Stimulated activated CD8-positive, alpha-beta memory T cell treated with anti-CD3 and anti-CD28 coated beads, Interleukin-7, amount 100 ng/mL, for 1 hour (primary cell): ENCODE data around the gene KCNIP2.
"Not testable (repeated sequence)": the region's sequence is repeated elsewhere in the genome, so short reads cannot be mapped to it uniquely, and the experiment has no call there.

ENCODE experiments used
- DNase-seq, 2 donors: peaks; one replicate each; pipeline ENCODE4 v3.0.0-alpha.2; 2020; ENCODE audit warnings: low read depth in 2 of 2

KCNIP2 gene

DNA sequence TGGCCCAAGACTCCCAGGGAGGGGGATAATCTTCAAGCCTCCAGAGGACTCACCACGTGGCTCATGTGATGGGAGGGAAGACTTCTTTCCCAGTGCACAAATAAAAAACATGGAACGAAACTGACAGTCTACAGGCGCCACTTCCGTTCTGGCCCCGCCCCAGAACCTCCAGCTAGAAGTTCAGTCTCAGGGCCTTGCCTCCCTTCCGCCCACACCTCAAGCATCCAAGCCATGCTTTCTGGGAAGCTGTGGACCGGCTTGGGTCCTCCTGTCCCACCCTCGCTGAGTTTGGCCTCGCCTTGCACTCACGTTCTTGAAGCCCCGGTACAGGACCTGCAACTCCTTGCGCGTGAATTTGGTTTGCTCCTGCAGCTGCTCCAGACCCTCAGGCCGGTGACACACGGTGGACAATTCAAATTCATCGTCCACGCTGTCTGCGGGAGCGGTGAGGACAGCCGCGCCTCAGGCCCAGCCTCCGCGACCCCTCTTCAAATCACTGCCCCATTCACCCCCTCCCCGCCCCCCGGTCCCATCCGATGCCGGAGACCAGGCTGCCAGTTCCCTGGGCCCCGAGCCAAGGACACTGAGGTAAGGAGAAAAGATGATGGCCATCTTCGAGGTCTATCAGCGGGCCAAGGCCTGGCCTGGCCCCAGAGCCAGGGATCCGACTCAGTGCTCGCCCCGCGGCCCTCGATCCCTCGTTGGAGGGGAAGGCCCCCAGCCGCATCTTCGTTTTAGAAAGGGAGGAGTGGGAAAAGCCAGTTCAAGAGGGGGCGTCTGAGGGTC is 14.6 kb downstream of the KCNIP2 start:
- no peak for DNase-seq

- no peak for DNase-seq
These were observed 15.5 kb downstream of the KCNIP2 start for GRCh38 chr10:101827919-101828600.

DNA sequence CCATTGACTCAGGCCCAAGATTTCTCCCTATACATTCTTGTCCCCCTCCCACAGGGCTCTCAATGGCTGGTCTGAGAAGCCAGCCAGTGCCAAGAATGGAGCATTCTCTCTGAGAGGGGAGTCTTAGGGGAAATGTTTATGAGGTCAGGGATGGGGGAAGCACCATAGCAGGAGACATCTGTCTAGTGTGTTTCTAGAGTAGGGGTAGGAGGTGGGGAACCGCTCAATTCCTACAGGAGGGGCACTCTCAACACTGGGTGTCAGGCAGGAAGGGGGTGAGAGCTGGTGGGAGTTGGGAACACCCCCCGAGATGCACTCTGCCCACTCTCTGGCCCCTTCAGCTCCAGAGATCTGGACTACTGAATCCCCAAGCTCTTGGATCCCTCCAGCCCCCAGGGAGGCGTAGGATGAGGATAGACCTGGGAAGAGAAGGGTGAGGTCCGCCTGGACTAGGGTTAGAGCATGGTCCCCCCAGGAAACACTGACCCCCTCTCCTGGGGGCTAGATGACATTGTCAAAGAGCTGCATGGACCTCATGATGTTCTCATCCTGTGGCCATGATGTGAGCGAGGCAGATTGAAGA is 16.7 kb downstream of the KCNIP2 start:
- no peak for DNase-seq

GRCh38 chr10:101824736-101825135 is 18.9 kb downstream of the KCNIP2 start:
- no peak for DNase-seq

DNA sequence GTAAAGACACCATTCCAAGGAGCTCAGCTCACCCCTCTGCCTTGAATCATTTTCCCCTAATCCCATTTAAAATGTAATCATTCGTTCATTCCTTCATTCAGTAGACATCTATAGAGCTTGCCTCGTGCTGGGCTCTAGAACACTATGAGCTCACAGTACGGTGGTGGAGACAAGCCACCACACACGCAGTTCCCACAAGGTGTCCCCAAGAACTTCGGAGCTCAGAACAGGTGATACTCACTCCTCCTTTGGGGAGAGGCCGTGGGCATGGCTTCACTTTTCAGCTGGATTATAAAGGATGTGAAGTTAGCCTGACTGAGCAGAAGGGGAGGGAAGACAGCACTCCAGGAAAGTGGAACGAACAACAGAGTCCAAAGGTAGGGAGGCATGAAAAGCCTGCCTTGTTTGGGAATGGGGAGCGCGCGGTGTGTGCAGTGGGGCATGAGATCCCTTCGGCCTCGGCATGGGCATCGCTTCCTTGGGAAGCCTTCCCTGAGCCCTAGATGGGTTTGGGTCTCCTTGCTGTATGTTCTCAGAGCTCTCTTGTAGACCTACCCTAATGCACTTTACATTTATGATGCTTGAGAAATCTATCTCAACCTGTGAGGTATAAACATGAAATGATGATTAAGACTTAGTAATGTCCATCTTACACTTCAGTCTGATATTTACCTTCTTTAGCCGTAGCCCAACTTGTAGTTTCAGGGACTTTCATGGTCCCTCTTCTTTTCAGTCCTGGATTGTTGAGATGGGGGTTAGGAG is 24.5 kb downstream of the KCNIP2 start:
- DNase-seq, result no peak

DNA sequence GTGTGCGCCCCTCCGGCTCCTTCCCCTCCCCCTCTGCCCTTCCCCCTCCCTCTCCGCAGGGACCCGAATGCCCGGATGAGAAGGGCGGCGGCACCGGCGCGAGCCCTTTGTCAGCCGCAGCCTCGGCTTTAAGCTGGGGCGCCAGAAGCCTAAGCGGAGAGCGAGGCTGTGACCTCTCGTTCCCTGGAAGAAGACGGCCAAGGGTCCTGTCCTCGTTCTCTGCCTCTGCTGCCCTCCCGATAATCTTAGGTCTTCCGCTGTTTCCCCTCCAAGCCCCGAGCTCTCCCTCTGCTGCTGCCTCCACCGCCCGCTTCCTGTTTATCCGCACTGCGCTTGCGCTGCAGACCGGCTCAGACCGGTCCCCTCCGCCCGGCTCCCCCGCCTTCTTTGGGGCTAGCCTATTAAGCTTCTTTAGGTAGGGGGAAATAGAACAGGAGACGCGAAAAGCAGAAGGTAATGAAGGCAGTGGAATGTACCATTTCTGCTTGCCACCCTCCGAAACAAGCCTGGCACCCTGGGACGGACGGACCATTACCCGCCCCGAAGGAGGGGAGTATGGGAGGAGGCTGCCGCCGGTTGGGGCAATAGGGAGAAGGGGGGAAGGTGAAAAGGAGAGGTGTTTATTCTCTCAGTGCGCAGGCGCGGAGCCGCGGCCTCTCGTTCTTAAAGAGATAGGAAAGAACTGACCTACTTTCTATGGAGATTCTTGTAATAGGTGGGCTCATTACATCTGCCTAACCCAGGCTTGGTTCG is 25.3 kb downstream of the KCNIP2 start, which contains the start of gene OGA:
TSS of gene OGA (minus strand) at position 326 of the 753 bp plus-strand sequence. CDS start 422 bp downstream, outside the sequence.
- peak; percentile 89 to 96 for DNase-seq

- DNase-seq, result no peak
These were observed 26.1 kb downstream of the KCNIP2 start for GRCh38 chr10:101817337-101818118.

DNA sequence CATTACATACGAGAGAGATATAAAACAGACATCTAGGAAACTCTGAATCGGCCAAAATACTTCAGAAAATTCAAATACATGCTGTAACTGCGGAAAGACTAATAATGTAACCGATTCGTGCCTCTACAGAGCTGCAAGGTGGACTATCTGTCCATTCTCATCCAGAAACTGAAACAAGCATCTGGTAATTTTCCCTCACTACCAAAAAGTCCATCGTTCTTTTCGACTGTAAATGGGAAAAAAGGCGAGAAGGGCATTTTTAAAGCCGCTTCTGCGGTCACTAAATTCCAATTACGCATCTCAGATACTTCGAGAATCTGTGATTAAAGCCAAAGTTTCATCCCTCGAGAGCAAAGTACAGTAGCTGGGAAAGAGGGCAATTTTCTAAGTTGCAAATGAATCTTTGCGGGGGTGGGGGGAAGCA is 26.7 kb downstream of the KCNIP2 start:
- no peak for DNase-seq

DNA sequence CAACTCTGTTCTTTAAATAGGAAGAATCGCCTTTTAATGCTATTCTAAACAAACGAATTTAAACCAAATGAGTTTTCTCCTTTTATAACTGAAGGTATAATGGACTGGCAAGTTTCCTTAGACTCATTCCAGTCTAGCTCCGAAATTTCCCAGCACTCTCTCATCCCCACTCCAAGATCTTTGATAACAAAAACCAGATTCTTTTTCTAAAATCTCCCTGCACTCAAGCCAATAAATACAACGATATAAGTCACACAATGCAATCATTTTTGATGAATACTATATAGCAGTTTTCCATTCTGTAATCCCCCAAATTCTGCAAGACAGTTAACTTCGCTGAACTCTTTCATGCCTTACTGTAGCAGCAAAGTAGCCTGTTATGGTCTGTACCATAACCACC is 27.2 kb downstream of the KCNIP2 start:
- DNase-seq, result no peak

DNA sequence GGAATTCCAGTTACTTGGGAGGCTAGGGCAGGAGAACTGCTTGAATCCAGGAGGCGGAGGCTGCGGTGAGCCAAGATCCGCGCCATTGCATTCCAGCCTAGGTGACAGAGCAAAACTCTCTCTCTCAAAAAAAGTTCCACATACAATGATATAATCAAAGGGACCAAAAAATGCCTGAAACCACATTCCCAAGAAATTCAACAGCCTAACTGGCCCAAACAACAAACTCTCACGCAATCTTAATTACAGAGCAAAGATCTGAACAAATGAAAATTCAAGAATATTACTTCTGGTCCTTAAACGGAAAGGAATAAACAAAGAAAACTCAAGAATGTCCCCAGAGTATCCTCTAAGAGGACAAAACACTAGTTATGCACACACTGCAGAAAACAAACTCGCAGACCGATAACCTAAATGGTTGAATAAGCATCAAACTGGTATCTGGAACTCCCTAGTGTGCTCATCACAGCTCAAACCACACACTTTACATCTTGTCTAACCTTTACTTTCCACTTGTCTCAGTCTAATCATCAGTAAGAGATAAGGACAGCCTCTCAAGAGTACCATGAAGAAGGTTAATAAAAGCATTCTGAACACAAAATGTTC is 29.0 kb downstream of the KCNIP2 start:
- no peak for DNase-seq

- no peak for DNase-seq
These were observed 31.0 kb downstream of the KCNIP2 start for GRCh38 chr10:101812606-101813005.

GRCh38 chr10:101807158-101807557 is 36.4 kb downstream of the KCNIP2 start:
- no peak for DNase-seq

DNA sequence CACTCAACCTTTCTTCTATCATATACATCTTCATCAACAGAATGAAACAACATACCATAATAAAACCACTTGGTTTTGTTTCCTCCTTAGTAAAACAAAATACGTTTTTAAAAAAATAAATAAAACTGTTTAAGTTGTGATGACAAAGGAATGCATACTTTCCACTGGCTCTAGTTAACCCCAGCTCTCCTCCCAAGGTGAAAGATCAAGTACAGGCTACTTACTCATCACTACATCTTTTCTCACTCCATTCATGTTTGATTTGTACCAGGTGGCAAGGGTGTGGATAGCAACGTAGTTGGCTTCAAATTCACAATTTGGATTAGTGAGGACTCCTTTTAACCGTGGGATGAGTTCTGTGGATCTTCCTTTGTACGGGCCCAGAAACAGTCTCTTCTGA is 40.1 kb downstream of the KCNIP2 start:
- DNase-seq, result no peak

DNA sequence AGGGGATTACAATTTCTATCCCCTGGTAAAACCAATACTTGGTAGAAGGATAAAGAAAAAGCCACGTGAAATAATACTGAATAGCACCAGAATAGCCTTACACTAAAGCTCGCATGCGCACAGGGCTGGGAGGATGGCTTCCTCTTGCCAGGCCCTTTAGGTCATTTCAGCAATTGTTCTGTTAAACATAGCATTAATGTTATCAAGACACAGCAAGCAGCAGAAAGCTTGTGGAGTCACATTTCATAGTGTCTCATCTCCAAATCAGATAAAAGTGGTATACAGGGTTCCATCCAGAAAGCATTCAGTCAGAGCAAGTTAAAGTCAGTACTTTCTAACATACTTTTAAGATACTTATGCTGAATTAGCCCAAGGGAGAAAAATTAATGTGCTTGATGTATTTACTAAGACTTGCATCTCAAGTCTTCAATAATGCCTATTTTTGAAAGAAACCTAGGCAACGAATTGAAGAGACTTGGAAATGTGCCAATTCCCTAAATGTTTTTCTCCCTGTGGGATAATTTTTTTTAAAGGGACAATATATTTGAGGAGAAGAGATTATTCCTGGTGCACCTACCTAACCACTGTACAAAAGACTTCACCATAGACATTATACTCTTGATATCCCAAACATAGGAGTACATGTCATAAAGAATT is 46.1 kb downstream of the KCNIP2 start:
- no peak for DNase-seq

- DNase-seq, result no peak
These were observed 50.1 kb downstream of the KCNIP2 start for GRCh38 chr10:101793526-101793925.

DNA sequence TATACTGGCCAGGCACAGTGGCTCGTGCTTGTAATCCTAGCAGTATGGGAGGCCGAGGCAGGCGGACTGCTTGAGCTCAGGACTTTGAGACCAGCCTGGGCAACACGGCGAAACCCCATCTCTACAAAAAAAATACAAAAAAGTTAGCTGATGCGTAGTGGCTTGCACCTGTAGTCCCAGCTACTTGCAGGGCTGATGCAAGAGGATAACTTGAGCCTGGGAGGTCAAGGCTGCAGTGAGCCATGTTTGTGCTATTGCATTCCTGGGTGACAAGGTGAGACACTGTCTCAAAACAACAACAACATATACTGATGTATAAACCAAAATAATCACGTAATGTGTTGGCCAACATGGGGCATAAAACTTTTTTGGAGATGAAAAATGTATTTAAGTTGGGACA is 53.9 kb downstream of the KCNIP2 start:
- DNase-seq, result no peak

DNA sequence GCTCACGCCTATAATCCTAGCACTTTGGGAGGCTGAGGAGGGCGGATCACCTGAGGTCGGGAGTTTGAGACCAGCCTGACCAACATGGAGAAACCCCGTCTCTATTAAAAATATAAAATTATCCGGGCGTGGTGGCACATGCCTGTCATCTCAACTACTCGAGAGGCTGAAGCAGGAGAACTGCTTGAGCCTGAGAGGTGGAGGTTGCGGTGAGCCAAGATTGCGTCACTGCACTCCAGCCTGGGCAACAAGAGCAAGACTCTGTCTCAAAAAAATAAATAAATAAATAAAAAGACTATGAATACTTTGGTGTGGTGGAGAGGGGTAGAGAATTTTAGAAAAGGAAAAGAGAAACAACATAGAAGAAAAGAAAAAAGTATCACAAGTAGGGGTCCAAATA is 54.4 kb downstream of the KCNIP2 start:
- DNase-seq, result not testable (repeated sequence)

DNA sequence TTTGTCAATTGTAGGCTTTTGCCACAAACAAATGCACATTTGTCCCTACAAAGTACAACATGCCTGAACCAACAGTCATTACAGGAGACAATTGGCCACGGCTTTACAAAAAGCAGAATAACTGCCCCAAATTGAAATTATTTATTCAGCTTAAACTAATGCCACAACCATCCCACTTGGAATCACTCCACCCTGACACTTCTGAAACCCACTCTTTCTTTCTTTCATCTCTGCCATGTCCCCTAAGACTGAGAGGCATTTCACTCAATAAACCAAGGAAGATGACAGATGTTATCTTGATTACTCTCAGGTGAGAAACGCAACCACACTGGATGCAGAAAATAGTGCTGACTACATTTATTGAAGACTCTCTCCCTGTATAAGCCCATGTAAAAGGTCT is 57.8 kb downstream of the KCNIP2 start:
- DNase-seq, result no peak

GRCh38 chr10:101784558-101784957 is 59.0 kb downstream of the KCNIP2 start:
- no peak for DNase-seq

- no peak for DNase-seq
These were observed 59.9 kb downstream of the KCNIP2 start for GRCh38 chr10:101783736-101784118.
